Fibroblast of skin of back (primary cell): Measurements from ENCODE around the gene UMAD1.
A peak's percentile ranks its signal among the peaks of the same experiment; 100 is the strongest.
"Not testable (repeated sequence)": the region's sequence is repeated elsewhere in the genome, so short reads cannot be mapped to it uniquely, and the experiment has no call there.

Experiments used
- DNase-seq: peaks from one replicate; pipeline ENCODE4 v3.0.0-alpha.2; 2013

The UMAD1 gene

GRCh38 chr7:7652798-7653540, 12.4 kb downstream of the UMAD1 start:
- DNase-seq, result no peak

DNA sequence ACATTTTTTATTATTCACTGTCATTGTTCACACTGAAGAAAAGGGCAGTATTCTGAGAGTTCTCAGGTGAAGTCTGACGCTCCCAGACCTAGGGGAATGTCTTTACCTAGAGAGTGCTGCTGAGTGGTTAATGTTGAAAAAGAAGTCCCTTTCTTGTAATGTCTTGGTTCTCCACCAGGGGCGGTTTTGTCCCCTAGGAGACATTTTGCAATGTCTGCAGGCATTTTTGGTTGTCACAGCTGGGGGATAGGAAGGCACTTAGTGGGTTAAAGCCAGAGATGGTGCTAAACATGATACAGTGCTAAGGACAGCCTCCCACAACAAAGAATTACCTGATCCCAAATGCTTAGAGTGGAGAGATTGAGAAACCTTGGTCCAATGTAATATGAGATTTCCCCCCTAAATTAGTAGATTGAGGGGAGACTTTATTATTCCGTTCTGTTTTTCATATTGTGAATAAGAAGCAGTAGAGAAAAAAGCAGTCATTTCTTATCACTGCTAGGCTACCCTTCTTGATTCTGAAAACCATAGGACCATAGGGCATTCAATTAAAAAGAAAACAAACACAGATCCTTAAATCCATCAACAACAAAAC, 13.1 kb downstream of the UMAD1 start:
- DNase-seq, result no peak

DNA sequence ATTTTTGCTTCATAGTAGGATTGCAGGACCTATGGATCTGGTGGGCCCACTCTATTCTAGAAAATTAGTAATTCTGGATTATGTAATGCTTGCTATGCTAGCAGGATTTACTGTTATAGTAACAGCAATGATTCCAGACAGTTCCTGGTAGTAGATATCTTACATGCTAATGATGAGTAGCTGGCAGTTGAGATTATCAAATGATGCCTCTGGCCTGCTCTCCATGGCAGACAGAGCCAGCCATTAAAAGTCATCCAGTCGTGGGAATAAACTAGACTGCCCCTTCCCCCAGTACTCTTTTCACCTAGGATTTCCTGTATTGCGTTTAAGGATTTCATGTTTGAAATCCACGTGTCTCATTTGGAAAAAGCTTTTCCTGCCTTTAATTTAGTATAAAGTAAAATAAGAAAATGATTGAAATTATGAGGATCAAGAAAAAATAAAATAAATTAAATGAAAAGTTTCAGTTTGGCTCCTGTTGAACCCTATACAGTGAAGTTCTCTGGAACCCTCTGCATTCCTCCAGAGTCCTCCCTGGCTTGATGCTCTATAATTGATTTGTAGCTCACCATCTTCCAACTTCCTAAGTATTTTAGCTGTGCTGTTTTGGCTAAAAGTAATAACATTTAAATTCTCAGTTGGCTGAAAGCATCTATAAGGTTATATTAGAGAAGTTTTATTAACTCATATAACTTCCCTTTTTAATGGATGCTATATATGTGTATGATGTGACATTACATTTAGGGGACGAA, 14.6 kb downstream of the UMAD1 start:
- no peak for DNase-seq

- DNase-seq, result not testable (repeated sequence)
These were observed 15.9 kb downstream of the UMAD1 start for GRCh38 chr7:7656459-7656858.

GRCh38 chr7:7662527-7662926, 22.0 kb downstream of the UMAD1 start:
- DNase-seq, result no peak

GRCh38 chr7:7664291-7664690, 23.7 kb downstream of the UMAD1 start:
- no peak for DNase-seq

DNA sequence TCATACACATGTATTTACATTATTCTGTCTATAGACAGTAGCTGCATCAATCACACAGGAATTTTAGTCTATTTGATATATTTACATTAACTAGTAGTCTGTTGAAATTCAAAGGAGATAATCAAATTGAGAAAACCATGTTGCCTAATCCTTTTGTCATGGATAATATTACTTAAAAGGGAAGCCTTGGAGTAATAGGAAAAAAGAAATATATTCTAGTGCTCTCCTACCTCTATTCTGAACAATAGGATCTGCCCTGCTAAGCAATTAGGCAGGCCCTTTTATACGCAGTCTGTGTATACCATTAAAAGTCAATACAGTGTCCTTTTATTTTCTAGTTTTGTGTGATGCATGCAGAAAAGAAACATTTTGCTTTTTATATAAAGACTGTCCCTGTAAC, 24.5 kb downstream of the UMAD1 start:
- DNase-seq, result no peak

- no peak for DNase-seq
These were observed 26.6 kb downstream of the UMAD1 start for GRCh38 chr7:7667187-7667586.

GRCh38 chr7:7668706-7669105, 28.2 kb downstream of the UMAD1 start:
- no peak for DNase-seq

- DNase-seq, result no peak
These were observed 29.9 kb downstream of the UMAD1 start for GRCh38 chr7:7670490-7670889.

- no peak for DNase-seq
These were observed 30.8 kb downstream of the UMAD1 start for GRCh38 chr7:7671361-7671760.

DNA sequence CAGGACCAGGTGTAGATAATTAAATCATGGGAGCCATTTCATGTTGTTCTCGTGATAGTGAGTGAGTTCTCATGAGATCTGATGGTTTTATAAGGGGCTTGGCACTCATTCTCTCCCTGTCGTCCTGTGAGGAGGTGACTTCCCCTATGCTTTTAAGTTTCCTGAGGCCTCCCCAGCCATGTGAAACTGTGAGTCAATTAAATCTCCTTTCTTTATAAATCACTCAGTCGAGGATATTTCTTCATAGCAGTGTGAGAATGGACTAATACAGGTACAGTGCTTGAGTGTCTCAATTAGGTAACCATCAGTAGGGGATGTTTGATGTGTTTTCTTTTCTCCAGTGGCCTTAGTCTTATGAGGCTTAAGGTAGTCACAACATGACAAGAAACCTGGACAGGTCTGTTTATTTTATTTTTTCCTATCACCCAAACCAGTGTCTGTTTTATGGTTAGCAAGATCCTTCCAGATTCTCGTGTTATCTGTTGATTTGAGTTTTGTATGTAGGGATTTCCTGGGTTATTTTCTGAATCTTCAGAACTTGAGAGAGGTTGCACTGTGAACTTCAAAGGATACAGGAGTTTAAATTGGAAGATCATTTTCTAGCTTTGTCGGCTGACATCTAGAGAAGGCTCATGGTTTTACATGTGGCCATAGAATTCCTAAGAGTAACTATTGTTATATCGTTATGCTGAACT, 32.1 kb downstream of the UMAD1 start:
- no peak for DNase-seq

- no peak for DNase-seq
These were observed 32.6 kb downstream of the UMAD1 start for GRCh38 chr7:7673240-7673550.

GRCh38 chr7:7675686-7676085, 35.1 kb downstream of the UMAD1 start:
- no peak for DNase-seq

GRCh38 chr7:7679640-7680039, 39.1 kb downstream of the UMAD1 start:
- DNase-seq, result not testable (repeated sequence)

DNA sequence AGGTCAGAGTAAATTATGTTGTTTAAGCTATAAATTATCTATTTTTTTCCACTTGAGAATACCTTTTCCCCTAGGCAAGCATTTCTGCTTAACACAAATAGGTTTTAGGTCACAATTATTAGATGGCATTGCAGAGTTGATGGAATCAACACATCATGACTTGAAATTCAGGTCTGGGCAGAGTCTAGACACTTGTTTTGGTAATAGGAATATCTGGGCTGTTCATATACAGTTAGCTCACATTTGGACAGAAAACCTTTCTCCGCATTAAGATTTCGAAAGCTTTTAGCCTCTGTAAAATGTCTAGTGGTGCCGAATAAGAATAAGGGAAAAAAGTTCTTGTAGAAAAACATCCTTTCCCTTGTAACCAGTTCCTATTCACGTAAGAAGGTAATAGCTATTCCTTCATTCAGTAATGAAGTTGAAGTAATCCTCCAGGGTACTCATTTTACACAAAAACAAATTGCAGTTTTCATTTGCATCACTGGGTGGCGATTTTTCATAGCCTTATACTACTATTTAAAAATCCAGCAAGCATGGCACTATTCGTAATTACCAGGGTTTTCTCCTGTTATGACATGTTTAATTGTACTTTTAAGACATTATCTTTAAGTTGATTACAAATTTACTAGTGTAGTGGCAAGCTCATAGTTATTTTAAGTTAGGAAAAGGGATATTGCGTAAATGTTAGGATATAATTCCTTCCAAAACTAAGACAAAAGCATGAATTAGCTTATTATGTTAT, 40.8 kb downstream of the UMAD1 start:
- peak; percentile 57 for DNase-seq

DNA sequence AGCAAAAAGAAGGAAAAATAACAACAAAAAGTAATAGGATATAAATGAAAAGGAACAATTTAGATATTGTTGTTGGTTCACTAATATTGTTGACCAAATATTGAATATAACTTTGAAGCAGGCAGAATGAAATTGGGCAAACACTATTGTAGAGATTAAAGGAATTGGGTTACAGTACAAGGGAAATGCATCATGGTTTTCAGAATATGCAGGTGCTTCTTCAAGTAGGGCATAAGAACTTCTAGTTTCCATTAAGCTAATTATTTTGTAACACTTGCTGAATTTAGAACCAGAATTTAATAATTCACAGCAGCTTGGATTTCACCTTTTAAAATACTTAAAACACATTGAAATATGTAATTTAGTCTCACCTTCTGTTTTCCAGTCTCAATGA, 41.4 kb downstream of the UMAD1 start:
- DNase-seq, result no peak

DNA sequence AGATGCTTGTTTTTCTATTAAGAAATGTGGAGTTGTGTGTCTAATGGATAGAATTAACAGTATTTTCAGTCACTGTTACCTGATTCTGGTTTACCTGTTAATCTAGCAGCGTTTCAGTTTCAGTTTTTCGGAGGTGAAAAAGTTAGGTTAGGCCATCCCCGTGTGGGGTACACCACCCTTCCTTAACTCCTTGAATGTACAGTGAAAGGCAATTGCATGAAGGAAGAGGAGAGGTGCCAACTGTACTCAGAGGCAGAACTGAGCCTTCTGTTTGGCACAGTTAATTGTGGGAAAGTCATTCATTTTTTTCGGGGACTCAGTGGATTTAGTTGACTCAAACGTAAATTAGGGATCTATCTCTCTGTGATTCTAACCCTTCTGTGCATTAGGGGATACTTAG, 42.3 kb downstream of the UMAD1 start:
- no peak for DNase-seq

DNA sequence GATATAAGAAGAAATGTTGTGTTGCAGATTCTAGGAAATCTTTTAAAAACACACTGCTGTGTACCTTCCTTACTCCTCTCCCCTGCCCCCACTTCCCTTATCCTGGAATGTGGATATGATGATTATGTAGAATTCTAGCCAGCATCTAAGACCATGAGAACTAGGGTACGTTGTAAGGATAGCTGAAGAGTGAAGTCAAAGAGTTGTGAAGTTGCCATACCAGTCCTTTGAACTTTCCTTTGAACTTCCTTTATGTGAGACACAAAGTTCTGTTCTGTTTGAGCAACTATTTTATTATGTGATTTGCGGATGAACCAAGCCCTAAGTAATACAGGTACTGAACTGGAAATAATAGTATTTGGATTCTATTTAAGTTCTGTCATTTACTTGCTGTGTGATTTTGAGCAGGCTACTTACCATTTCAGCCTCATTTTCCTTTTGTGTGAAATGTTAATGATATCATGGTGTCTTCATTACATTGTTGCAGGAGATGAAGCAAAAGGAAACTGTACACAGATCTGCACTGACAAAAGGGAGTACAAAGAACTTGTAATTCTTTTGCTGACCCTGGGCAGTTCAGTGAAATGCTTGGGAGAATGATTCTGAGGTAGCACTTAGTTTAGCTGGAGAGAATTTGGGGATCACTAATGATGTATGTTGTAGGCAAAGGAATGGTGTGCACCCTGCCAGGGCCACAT, 46.4 kb downstream of the UMAD1 start:
- peak; percentile 9 for DNase-seq

GRCh38 chr7:7687800-7688199, 47.2 kb downstream of the UMAD1 start:
- no peak for DNase-seq

DNA sequence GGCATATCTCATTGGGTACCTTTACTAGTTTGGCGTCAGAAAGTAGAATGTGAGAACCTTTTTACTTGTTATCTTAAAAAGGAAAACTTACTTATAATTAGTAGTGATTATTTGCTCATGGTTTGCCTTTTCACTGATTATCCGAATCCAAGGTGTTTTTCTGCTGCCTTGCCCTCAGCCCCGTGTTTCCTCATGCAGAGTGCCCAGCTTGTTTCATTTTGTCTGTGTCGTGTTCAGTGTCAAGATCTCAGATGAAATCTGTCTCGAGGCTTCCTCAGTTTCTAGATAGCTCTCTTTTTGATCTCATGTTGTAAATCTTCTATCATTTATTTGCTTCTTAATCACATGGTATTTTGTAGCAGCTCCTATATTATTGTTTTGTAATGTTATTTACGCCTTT, 47.8 kb downstream of the UMAD1 start:
- no peak for DNase-seq

DNA sequence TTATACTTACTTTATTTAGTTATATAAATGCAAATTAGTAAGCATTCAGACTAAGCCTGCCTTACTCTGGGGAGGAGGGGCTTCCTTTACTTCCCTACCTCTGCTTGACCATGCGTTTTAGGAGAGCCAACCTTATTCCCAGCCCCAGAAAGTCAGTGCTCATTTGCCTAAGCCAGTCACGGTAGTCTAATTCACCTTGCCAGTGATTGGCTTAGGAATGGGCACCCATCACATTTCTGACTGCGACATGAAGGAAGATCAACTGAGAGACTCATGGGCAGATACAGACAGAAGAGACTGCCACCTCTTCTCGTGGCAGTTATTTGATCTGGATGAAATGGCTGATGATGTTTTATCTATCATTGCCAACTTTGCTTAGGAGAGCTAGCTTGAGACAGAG, 48.4 kb downstream of the UMAD1 start:
- no peak for DNase-seq
